Stimulated activated CD8-positive, alpha-beta memory T cell treated with anti-CD3 and anti-CD28 coated beads, Interleukin-12 subunit alpha, Interleukin-12 subunit beta, amount 100 ng/mL, for 1 hour (primary cell): Measurements from ENCODE around the gene CFC1.
"Not testable (repeated sequence)": the region's sequence is repeated elsewhere in the genome, so short reads cannot be mapped to it uniquely, and the experiment has no call there.

ENCODE experiments used
- DNase-seq: peaks from one replicate; pipeline ENCODE4 v3.0.0-alpha.2; 2020; ENCODE audit warnings: low read depth

Gene CFC1

DNA sequence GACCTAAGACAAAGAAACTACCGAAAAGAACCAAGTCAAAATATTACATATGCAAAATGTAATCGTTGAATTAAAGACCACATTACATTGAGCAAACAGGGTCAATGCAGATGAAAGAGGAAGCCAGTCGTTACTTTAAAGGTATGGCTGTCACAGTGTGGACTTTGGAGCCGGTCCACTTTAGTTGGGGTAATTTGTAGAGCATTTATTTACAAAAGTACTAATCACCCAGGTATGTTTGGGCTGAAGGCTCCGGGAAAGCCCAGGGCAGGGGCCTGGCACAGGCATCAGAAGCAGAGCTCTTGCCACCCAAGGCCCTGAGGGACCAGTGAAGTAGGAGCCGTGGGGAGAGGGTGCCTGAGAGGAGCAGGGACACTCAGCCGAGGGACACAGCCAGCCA lies 15.8 kb downstream of the CFC1 start:
- not testable (repeated sequence) for DNase-seq

DNA sequence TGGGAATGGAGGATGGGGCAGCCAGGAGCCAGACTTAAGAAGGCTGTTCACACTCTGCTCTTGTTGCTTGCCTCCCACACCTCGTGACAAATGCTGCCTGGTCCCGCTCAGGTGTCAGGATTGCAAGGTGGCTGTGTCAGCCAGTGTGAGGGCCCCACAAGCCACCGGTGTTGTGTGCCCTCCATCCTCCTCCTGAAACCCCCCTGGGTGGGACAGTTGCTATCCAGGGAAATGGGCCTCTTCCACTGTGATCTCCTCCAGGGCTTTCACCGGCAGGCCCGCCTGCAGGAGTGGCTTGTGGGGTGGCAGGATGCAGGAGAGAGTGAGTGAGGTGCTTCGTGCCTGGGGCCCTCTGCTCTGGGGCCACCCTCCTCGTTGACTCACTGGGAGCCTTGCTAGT lies 16.4 kb downstream of the CFC1 start:
- DNase-seq, result not testable (repeated sequence)

DNA sequence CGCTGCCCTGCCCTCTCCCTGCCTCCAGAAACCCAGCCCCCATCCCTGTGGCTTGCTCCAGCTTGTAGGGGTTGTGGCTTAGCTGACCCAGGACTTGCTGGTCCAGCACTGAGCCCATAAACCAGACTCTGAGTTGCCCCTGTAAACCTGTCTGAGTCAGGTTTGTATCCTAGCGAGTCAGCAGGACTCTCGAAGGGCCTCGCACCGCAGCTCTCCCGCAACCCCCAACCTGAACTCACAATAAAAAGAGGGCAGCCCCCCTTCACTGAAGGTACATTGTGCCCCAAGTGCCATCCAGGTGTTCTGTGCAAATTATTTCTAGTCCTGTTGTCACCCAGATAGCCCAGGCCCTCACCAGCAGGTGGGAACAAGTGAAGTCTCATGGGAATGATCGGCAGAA lies 17.9 kb downstream of the CFC1 start:
- not testable (repeated sequence) for DNase-seq

DNA sequence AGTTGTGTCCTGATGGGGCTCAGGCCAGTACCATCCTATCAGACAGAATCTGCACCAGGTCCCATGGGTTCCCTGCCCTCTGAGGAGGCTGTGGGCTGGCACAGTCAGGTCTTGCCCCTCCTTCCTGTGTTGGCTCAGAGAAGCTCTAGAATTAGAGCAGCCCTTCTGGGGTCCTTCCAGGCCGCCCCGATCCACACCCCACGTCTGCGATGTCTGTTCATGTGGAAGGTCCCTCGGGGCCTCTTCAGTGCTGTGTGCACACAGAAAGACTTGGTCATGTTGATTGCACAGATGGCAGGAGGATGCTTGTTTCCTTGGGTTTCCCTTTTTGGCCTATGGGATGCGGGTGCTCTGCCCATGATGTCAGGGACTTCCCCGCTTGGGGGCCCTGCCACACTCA lies 20.3 kb downstream of the CFC1 start:
- DNase-seq, result not testable (repeated sequence)

DNA sequence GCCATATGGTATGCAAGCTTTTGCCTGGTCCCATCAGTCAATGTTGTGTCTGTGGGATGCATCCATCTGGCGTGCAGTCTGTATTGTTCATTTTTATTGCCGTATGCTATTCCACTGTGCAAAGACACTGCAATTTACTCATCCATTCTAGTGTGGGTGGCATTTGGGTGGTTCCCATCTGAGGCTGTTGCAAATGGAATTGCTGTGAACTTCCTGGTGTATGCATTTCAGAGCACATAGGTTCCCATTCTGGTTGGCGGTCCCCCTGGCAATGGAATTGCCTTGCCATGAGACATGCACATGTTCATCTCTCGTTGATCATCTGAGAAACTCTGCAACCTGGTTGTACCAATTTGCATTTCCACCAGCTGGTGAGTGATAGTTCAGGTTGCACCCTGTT lies 21.8 kb downstream of the CFC1 start:
- DNase-seq, result not testable (repeated sequence)

DNA sequence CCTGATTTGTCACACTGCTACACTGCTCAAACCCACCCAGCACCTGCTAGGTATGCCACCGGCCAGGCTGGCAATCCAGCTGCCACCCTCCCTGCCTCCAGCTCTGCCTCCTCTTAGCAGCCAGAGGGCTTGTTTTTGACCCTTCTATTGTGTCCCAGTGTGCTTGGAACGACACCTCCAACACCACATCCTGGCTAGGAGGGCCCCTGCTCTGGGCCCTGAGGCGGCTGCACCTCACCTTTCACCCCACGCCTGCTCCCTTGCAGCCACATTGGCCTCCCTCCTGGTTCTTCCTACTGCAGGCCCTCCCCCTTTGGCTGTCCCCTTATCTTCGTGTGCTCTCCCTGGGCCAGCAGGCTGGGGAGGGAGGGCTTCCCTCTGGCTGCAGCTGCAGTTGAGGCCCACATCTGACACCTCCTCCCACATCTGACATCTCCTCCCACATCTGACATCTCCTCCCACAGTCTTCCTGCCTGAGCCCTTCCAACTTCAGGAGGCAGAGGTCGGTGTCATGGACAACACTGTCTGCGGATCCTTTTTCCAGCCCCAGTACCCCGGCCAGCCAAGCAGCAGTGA lies 23.1 kb downstream of the CFC1 start:
- not testable (repeated sequence) for DNase-seq

DNA sequence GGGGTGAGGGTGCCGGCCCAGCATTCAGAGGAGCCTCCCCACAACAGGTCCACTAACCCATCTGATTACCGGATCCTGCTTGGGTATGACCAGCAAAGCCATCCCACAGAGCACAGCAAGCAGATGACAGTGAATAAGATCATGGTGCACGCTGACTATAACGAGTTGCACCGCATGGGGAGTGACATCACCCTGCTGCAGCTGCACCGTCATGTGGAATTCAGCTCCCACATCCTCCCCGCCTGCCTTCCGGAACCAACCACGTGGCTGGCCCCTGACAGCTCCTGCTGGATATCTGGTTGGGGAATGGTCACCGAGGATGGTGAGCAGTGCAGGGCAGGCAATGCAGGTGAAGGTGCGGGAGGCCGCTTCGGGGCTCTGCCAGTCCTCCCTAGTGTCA lies 25.1 kb downstream of the CFC1 start:
- DNase-seq, result not testable (repeated sequence)

DNA sequence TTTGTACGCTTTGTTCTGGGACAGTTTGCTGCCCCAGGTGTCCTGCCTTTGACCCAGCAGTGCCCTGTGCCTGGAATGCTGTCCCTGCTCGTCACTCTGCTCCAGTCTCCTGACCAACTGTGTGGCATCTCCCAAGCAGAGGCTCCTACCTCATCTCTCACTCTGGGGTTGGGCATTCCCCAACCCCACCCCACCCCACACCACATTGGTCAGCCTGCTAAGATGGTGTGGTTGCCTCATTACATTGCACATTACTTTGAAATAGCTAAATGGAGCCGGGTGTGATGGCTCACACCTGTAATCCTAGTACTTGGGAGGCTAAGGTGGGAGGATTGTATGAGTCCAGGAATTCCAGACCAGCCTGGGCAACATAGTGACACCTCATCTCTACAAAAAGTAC lies 27.4 kb downstream of the CFC1 start:
- not testable (repeated sequence) for DNase-seq

DNA sequence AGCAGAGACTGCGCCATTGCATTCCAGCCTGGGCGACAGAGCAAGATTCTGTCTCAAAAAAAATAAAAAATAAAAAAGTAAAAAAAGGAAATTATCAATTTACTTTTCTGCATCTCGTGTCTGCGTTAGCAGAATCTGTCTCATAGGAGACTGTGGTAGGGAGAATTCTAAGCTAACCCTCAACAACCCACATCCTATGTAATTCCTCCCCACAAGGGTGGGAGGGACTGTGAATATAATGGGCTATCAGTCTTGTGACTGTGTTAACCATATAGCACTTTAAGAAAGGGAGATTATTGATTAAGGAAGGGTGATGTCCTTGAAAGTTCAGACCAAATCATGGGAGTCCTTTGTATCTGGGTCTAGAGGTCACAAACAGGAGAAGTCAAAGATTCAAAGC lies 33.2 kb downstream of the CFC1 start:
- DNase-seq, result not testable (repeated sequence)

DNA sequence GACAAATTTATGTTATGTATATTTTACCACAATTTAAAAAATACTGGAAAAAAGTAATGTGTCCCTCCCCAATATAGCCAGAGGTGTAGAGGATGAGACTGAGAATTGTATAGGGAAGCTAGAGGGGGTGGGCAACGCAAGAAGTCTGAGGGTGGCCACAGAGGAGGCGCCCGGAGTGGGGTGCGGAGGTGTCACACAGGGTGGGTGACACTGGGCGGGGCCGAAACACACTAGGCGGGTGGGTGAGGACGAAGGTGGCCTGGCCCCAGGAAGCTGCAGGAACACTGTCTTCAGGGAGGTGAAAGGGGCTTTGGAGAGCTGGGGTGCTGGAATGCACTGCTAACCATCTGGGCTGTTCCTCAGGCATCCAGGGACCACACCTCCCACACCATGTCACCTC lies 42.9 kb downstream of the CFC1 start:
- not testable (repeated sequence) for DNase-seq

DNA sequence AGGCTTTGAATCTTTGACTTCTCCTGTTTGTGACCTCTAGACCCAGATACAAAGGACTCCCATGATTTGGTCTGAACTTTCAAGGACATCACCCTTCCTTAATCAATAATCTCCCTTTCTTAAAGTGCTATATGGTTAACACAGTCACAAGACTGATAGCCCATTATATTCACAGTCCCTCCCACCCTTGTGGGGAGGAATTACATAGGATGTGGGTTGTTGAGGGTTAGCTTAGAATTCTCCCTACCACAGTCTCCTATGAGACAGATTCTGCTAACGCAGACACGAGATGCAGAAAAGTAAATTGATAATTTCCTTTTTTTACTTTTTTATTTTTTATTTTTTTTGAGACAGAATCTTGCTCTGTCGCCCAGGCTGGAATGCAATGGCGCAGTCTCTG lies 45.2 kb downstream of the CFC1 start:
- not testable (repeated sequence) for DNase-seq

DNA sequence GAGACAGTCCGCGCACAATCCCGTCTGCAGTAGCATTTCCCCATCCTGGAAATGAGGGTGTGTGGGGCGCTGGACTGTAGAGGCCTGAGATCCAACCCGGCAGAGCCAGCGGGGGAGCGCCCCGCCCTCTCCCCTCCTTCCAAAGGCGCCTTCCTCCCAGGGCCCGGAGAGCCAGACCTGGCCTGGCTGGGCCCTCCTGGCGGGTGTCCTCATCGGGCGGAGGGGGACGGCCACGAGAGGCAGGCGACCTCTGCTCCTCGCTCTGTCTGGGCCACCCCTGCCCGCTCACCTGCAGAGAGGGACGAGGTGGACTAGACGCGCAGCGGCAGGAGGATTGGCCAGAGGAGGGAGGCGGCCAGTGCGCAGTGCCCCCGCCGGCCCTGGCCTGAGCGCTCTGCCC lies 49.9 kb downstream of the CFC1 start:
- not testable (repeated sequence) for DNase-seq

DNA sequence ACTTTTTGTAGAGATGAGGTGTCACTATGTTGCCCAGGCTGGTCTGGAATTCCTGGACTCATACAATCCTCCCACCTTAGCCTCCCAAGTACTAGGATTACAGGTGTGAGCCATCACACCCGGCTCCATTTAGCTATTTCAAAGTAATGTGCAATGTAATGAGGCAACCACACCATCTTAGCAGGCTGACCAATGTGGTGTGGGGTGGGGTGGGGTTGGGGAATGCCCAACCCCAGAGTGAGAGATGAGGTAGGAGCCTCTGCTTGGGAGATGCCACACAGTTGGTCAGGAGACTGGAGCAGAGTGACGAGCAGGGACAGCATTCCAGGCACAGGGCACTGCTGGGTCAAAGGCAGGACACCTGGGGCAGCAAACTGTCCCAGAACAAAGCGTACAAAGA lies 51.0 kb downstream of the CFC1 start:
- DNase-seq, result not testable (repeated sequence)

DNA sequence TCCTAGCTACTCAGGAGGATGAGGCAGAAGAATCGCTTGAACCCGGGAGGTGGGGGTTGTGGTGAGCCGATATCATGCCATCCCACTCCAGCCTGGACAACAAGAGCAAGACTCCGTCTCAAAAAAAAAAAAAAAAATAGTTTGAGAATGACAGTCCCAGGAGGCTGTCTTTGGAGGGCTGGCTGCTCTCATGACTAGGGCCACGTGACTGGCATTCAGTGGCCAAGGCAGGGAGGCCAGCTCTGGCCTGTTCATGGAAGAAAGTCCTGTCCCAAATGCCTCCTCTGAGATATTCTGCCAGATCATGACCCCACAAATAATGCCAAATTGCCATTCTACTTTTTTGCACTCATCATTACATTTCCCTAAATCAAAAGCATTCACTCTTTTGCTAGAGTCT lies 54.4 kb downstream of the CFC1 start:
- not testable (repeated sequence) for DNase-seq

DNA sequence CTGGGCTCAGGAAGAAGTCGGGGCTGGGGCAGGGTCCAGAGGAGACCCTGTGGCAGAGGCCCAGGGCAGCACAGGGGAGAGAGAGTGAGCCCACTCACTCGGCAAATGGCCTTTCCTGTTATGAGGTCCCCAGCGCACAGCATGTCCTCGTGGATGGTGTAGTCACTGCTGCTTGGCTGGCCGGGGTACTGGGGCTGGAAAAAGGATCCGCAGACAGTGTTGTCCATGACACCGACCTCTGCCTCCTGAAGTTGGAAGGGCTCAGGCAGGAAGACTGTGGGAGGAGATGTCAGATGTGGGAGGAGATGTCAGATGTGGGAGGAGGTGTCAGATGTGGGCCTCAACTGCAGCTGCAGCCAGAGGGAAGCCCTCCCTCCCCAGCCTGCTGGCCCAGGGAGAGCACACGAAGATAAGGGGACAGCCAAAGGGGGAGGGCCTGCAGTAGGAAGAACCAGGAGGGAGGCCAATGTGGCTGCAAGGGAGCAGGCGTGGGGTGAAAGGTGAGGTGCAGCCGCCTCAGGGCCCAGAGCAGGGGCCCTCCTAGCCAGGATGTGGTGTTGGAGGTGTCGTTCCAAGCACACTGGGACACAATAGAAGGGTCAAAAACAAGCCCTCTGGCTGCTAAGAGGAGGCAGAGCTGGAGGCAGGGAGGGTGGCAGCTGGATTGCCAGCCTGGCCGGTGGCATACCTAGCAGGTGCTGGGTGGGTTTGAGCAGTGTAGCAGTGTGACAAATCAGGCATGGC lies 55.4 kb downstream of the CFC1 start:
- DNase-seq, result not testable (repeated sequence)

DNA sequence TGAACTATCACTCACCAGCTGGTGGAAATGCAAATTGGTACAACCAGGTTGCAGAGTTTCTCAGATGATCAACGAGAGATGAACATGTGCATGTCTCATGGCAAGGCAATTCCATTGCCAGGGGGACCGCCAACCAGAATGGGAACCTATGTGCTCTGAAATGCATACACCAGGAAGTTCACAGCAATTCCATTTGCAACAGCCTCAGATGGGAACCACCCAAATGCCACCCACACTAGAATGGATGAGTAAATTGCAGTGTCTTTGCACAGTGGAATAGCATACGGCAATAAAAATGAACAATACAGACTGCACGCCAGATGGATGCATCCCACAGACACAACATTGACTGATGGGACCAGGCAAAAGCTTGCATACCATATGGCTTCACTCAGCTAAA lies 56.6 kb downstream of the CFC1 start:
- not testable (repeated sequence) for DNase-seq
